OCI-LY1 (cell line): ENCODE results near the gene LTB4R.
A peak's percentile ranks its signal among the peaks of the same experiment; 100 is the strongest.

ENCODE experiments used
- H2AFZ ChIP-seq: fragments of 200-600 bp; sonication (generic), shearing (Covaris generic); 2 replicates; pipeline ENCODE4 v1.6.0; 2014; ENCODE audit warnings: antibody characterized with exemption, mild to moderate bottlenecking, low read length
- H3F3A ChIP-seq: fragments of 200-600 bp; sonication (generic), shearing (Covaris generic); 2 replicates; pipeline ENCODE4 v1.6.0; 2014; ENCODE audit warnings: mild to moderate bottlenecking, antibody characterized with exemption, low read length, moderate library complexity; ENCODE audit not compliant: insufficient read depth
- H3K27ac ChIP-seq: fragments of 200-600 bp; sonication (generic); 2 replicates; pipeline ENCODE4 v1.5.1; 2014; ENCODE audit warnings: low read length, mixed run types, mild to moderate bottlenecking, low read depth; ENCODE audit not compliant: poor library complexity, severe bottlenecking
- H3K27me3 ChIP-seq: fragments of 200-600 bp; sonication (generic); 2 replicates; pipeline ENCODE4 v1.6.0; 2014; ENCODE audit warnings: antibody characterized with exemption, mild to moderate bottlenecking, low read length, moderate library complexity; ENCODE audit not compliant: insufficient read depth
- H3K36me3 ChIP-seq: fragments of 200-600 bp; sonication (generic); 2 replicates; pipeline ENCODE4 v1.6.1; 2014; ENCODE audit warnings: mild to moderate bottlenecking, antibody characterized with exemption, low read length, moderate library complexity, mixed read lengths; ENCODE audit not compliant: insufficient read depth
- H3K4me1 ChIP-seq: fragments of 200-600 bp; sonication (generic); 2 replicates; pipeline ENCODE4 v1.5.1; 2014; ENCODE audit warnings: mild to moderate bottlenecking, low read length, moderate library complexity; ENCODE audit not compliant: insufficient read depth, severe bottlenecking
- H3K4me2 ChIP-seq: fragments of 200-600 bp; sonication (generic), shearing (Covaris generic); 2 replicates; pipeline ENCODE4 v1.6.1; 2014; ENCODE audit warnings: low read length
- H3K4me3 ChIP-seq: fragments of 200-600 bp; sonication (generic); 2 replicates; pipeline ENCODE4 v1.5.1; 2014; ENCODE audit warnings: low read length, low read depth, mild to moderate bottlenecking, mixed read lengths; ENCODE audit not compliant: poor library complexity, severe bottlenecking
- H3K79me2 ChIP-seq: fragments of 200-600 bp; shearing (Covaris generic); 2 replicates; pipeline ENCODE4 v1.6.1; 2016; ENCODE audit warnings: mixed run types, low read length, mixed read lengths; ENCODE audit not compliant: insufficient read depth
- H3K9ac ChIP-seq: fragments of 200-600 bp; sonication (generic), shearing (Covaris generic); 2 replicates; pipeline ENCODE4 v1.6.1; 2014; ENCODE audit warnings: mild to moderate bottlenecking, low read length, mixed read lengths
- H3K9me2 ChIP-seq: fragments of 200-600 bp; sonication (generic), shearing (Covaris generic); 2 replicates; pipeline ENCODE4 v1.6.1; 2014; ENCODE audit warnings: low read depth, mild to moderate bottlenecking, low read length, mixed read lengths
- H3K9me3 ChIP-seq: fragments of 200-600 bp; shearing (Covaris generic); 2 replicates; pipeline ENCODE4 v1.6.1; 2014; ENCODE audit warnings: low read length, mixed read lengths
- H4K20me1 ChIP-seq: fragments of 200-600 bp; sonication (generic), shearing (Covaris generic); 2 replicates; pipeline ENCODE4 v1.6.0; 2016; ENCODE audit warnings: mild to moderate bottlenecking, low read length; ENCODE audit not compliant: insufficient read depth
- CTCF ChIP-seq: fragments of 200-600 bp; sonication (generic), shearing (Covaris generic); IDR thresholded peaks from 2 replicates; pipeline ENCODE4 v1.5.1; 2017; ENCODE audit warnings: mild to moderate bottlenecking, antibody characterized with exemption, low read length, moderate library complexity, mixed read lengths
- EZH2 ChIP-seq: fragments of 200-600 bp; sonication (generic), shearing (Covaris generic); IDR thresholded peaks from 2 replicates; pipeline ENCODE4 v1.8.0; 2017; ENCODE audit warnings: borderline replicate concordance, mixed run types, mild to moderate bottlenecking, antibody characterized with exemption, low read length, moderate library complexity, mixed read lengths

Gene LTB4R

GRCh38 chr14:24272467-24272866, 38.8 kb upstream of the LTB4R start:
- Histone ChIP-seq H3K9me2 (no peaks in the 10 kb centered on the region), H3K4me2 (peak overlapping the region; percentile 69), H3K9me3 (no peaks in the 10 kb centered on the region), H3K4me3 (peak overlapping the region; percentile 67), H3F3A (no peaks in the 10 kb centered on the region), H3K4me1 (peaks cover 46% of the 10 kb centered on the region), H3K27ac (peak overlapping the region; percentile 63), H2AFZ (no peak overlapping the region), H3K27me3 (no peaks in the 10 kb centered on the region), H3K36me3 (no peaks in the 10 kb centered on the region), H3K9ac (peak overlapping the region; percentile 60; the same call in 1 of the 2 replicates), H3K79me2 (no peaks in the 10 kb centered on the region), H4K20me1 (no peaks in the 10 kb centered on the region)
- no peak for TF ChIP-seq EZH2
- TF ChIP-seq CTCF: no peak

- Histone ChIP-seq H3K36me3 (no peaks in the 10 kb centered on the region), H3K79me2 (no peaks in the 10 kb centered on the region), H2AFZ (no peak overlapping the region), H3K9ac (no peak overlapping the region), H3K4me2 (no peak overlapping the region; the same call in 1 of the 2 replicates), H3K9me3 (no peaks in the 10 kb centered on the region), H3K9me2 (no peaks in the 10 kb centered on the region), H3K4me1 (peaks cover 53% of the 10 kb centered on the region), H3K4me3 (no peak overlapping the region), H3K27ac (peak overlapping the region; percentile 58), H3K27me3 (no peaks in the 10 kb centered on the region), H4K20me1 (no peaks in the 10 kb centered on the region), H3F3A (no peaks in the 10 kb centered on the region)
- peak; percentile 20; the same call in 1 of the 2 replicates for TF ChIP-seq CTCF
- no peak for TF ChIP-seq EZH2
These were observed 37.8 kb upstream of the LTB4R start for GRCh38 chr14:24273422-24273998.

- Histone ChIP-seq H3K9me3 (no peaks in the 10 kb centered on the region), H3K4me3 (no peak overlapping the region), H3K79me2 (no peaks in the 10 kb centered on the region), H3K27me3 (no peaks in the 10 kb centered on the region), H3K9ac (no peak overlapping the region; the same call in 1 of the 2 replicates), H3F3A (no peaks in the 10 kb centered on the region), H3K27ac (peak overlapping the region; percentile 58), H3K4me2 (no peak overlapping the region; the same call in 1 of the 2 replicates), H3K9me2 (no peaks in the 10 kb centered on the region), H3K36me3 (no peaks in the 10 kb centered on the region), H3K4me1 (peaks cover 55% of the 10 kb centered on the region), H4K20me1 (no peaks in the 10 kb centered on the region), H2AFZ (no peak overlapping the region)
- TF ChIP-seq CTCF (no peak), EZH2 (no peak)
These were observed 37.2 kb upstream of the LTB4R start for GRCh38 chr14:24274101-24274543.
